ENCODE data around the gene ARFGEF2. TPM values are rescaled to one million over a fixed set of nuclear protein-coding genes. Genes with fewer than 3 reads are reported as not detected.
"Not testable (repeated sequence)": the region's sequence is repeated elsewhere in the genome, so short reads cannot be mapped to it uniquely, and the experiment has no call there.

The ARFGEF2 gene
- polyA plus RNA-seq, 3 donors from 2014 or later, result 4.3 to 11.9 (median 5.7) TPM

DNA sequence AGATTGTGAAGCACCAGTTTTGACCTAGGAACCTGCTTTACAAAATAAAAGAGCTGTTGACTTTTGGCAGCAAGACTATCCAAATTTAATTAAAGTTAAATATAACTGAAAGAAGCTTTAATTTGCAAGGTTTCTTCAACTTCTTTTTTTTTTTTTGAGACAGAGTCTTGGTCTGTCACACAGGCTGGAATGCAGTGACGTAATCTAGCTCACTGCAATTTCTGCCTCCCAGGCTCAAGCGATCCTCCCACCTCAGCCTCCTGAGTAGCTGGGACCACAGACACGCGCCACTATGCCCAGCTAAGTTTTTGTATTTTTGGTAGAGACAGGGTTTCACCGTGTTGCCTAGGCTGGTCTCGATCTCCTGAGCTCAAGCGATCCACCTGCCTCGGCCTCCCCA lies 110.9 kb downstream of the ARFGEF2 start:
- no peak for DNase-seq
- Mint-ChIP-seq H3K9me3 (no peaks in the 10 kb centered on the region), H3K27me3 (ENCODE audit: low read depth in 3 of 3) (peaks cover 0 to 2% (median 0%) of the 10 kb centered on the region in 3 donors), H3K4me1 (peaks cover 0 to under 1% of the 10 kb centered on the region in 2 donors), H3K27ac (no peak overlapping the region), H3K4me3 (no peak overlapping the region), H3K36me3 (peaks cover 27 to 43% (median 29%) of the 10 kb centered on the region in 3 donors)

DNA sequence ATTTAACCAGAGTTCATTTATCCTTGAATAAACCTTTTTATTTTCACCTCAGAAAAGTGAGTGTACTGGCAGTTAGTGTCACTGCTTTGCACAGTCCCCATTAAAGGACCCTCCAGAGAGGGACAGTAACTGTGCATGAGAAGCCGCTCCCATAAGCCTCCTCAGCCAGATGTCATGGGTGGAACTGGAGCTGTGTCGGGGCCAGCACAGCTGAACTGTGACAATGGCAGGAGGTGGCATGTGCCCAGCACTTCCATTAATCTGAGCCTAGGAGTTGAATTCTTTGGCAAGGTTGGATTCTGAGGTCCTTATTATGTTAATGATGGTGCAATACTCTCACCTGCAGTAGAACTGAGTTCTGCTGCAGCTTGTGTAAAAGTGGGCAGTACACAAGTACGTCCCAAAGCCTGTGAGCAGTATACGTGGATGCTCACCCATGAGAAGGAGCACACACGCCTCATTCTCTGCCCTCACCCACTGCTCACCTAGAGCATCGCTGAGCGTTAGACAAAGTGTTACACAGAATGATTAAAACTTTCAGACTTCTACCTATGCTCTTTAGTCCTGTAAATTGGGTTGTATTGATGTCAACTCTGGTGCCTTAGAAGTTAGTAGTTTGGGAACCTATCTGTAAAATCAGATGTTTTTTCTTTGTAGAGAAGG lies 112.7 kb downstream of the ARFGEF2 start:
- peaks cover 19 to 31% (median 22%) of the 10 kb centered on the region in 3 donors for H3K36me3 Mint-ChIP-seq

DNA sequence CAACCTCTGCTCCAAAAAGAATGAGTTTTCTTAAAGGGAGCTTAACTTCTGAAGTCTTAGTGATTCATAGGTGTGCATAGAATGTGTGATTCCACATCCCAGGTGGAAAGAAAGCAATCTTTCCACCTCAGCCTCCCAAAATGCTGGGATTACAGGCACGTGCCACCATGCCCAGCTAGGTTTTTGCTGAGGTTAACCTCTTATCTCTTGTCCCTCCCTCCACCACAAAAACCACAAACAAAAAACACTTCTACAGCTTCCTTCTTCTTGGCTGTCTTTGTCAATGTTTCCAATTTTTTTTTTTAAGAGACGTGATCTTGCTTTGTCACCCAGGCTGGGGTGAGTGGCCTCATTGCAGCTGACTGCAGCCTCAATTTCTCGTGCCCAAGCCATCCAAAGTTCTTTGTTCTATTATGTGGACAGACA lies 116.5 kb downstream of the ARFGEF2 start:
- peak in 2 of 3 donors; percentile 14 to 31 for DNase-seq
- Mint-ChIP-seq H3K27ac (peak overlapping the region in 4 of 6 donors; percentile 38 to 80 (median 57)), H3K9me3 (no peaks in the 10 kb centered on the region), H3K27me3 (ENCODE audit: low read depth in 3 of 3) (peaks cover 0 to 4% (median 2%) of the 10 kb centered on the region in 3 donors), H3K36me3 (peaks cover 10 to 19% (median 13%) of the 10 kb centered on the region in 3 donors), H3K4me1 (peaks cover 14 to 18% of the 10 kb centered on the region in 2 donors), H3K4me3 (peak overlapping the region in 3 of 5 donors; percentile 2 to 39 (median 13))

More for the DNA sequence above, 112.7 kb downstream of the ARFGEF2 start:
- Mint-ChIP-seq H3K4me3 (no peak overlapping the region), H3K27ac (no peak overlapping the region), H3K4me1 (peaks cover 11 to 12% of the 10 kb centered on the region in 2 donors), H3K27me3 (ENCODE audit: low read depth in 3 of 3) (peaks cover 0 to 6% (median 0%) of the 10 kb centered on the region in 3 donors), H3K9me3 (no peaks in the 10 kb centered on the region)
- no peak for DNase-seq

DNA sequence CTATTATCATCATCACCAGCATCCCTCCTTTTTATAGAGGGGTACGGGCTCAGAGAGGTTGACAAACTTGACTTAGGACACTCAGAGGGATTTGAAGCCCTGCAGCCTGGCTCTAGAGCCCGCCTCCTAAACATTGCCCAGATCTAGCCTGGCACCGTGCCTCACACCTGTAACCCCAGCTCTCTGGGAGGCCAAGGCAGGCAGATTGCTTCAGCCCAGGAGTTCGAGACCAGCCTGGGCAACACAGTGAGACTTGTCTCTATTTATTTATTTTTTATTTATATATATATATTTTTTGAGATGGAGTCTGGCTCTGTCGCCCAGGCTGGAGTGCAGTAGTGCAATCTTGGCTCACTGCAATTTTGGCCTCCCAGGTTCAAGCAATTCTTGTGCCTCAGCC lies 118.3 kb downstream of the ARFGEF2 start:
- H3K4me3 Mint-ChIP-seq, result peak overlapping the region in 2 of 5 donors; percentile 18 to 38
- H3K4me1 Mint-ChIP-seq, result peaks cover 14 to 18% of the 10 kb centered on the region in 2 donors
- peaks cover 0 to 4% (median 2%) of the 10 kb centered on the region in 3 donors for H3K27me3 Mint-ChIP-seq (ENCODE audit: low read depth in 3 of 3)
- DNase-seq, result no peak
- peaks cover 0 to 4% (median 2%) of the 10 kb centered on the region in 3 donors for H3K36me3 Mint-ChIP-seq
- peak overlapping the region in 1 of 6 donors; percentile 35 for H3K27ac Mint-ChIP-seq
- no peaks in the 10 kb centered on the region for H3K9me3 Mint-ChIP-seq

DNA sequence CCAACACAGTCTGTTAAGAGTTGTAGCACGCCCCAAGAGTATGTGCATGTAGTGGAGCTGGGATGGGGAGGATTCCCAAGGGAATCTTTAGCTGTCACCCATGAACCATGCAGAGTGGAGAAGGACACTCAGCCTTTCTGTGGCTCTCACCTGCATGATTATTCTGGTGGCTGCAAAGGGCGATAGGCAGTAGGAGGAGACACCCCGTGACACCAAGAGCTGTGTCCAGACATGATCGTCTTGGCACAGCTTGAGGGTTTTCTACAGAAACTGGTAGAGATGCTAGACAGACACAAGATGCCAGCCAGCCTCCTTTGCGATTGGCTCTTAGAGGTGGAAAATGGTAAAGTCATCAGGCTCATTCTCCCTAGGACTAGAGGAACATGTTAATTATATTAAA lies 121.5 kb downstream of the ARFGEF2 start:
- peaks cover 8 to 16% (median 9%) of the 10 kb centered on the region in 3 donors for H3K27me3 Mint-ChIP-seq (ENCODE audit: low read depth in 3 of 3)
- H3K36me3 Mint-ChIP-seq, result no peaks in the 10 kb centered on the region
- no peaks in the 10 kb centered on the region for H3K9me3 Mint-ChIP-seq
- no peak for DNase-seq
- peak overlapping the region in 1 of 5 donors; percentile 4 for H3K4me3 Mint-ChIP-seq
- no peak overlapping the region for H3K27ac Mint-ChIP-seq
- H3K4me1 Mint-ChIP-seq, result peaks cover 30 to 36% of the 10 kb centered on the region in 2 donors

DNA sequence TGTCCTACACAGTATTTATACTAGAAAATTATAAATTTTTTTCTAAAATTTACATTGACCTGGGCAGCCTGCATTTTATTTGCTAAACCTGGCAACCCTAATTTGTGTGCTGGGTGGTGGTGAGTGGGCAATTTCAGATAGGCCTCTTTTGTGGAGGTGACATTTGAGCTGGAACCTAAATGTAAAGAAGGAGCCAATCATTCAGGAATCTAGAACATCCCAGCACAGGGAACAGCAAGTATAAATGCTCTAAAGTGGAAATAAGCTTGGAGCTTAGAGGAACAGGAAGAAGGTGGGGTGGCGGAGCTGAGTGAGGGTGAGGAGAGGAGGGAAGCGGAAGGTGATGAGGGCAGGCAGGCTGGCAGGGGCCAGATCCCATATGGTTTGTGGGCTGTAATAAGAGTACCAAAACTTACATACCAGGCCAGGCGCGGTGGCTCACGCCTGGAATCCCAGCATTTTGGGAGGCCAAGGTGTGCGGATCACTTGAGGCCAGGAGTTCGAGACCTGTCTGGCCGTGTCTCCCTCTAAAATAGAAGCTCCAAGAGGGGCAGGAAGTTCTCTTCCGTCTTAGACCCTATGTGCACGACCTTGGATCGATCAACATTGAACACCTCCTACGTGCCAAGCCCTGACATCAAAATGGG lies 124.1 kb downstream of the ARFGEF2 start:
- no peaks in the 10 kb centered on the region for H3K36me3 Mint-ChIP-seq
- H3K27ac Mint-ChIP-seq, result peak overlapping the region; percentile 94 to 98 (median 98)
- H3K4me1 Mint-ChIP-seq, result peaks cover 24 to 40% of the 10 kb centered on the region in 2 donors
- H3K27me3 Mint-ChIP-seq (ENCODE audit: low read depth in 3 of 3), result peaks cover 8 to 14% (median 11%) of the 10 kb centered on the region in 3 donors
- no peak for DNase-seq
- no peaks in the 10 kb centered on the region for H3K9me3 Mint-ChIP-seq
- peak overlapping the region; percentile 98 to 99 (median 99) for H3K4me3 Mint-ChIP-seq

DNA sequence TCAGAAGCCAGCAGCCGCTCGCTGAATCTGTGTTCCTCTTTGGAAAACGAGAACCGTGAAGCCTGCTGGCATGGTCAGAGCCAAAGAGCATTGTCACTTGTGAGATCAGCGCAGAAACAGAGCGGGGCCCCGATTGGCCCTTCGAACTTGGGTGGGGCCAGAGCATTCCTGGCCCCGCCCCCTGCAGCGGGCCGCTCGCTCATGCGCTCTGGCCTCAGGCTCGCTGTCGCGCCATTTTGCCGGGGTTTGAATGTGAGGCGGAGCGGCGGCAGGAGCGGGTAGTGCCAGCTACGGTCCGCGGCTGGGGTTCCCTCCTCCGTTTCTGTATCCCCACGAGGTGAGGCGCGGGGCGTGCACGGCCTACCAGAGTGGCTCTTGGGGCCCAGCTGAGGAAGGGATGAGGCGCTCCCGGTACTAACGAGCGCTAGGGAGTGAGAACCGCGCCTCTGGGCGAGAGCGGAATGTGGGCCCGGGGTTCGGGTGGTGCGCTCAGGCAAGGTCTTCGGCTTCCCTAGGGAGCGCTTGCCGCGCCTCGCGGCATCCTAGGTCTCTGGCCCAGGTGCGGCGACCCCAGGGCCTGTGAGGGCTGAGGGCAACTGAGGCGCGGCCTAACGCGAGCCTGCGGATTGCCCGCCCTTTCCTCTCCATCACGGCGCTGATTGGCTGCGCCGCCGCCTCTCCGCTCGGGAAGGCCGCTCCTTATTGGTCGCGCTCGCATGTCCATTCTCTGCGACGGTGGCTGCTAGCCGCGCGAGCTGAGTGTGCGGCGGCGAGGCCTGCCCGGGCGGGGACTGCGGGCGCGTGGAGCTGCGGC lies 124.8 kb downstream of the ARFGEF2 start, which contains the start of gene CSE1L:
TSS of gene CSE1L (plus strand) at position 226 of the 814 bp plus-strand sequence. CDS start 12,152 bp downstream, outside the sequence.
- DNase-seq, result peak; percentile 93
- Mint-ChIP-seq H3K4me1 (peaks cover 25 to 46% of the 10 kb centered on the region in 2 donors), H3K9me3 (no peaks in the 10 kb centered on the region), H3K27me3 (ENCODE audit: low read depth in 3 of 3) (peaks cover 8 to 14% (median 11%) of the 10 kb centered on the region in 3 donors), H3K27ac (peak within 1 kb of the TSS; percentile 94 to 98 (median 98)), H3K4me3 (peak within 1 kb of the TSS; percentile 98 to 99 (median 99)), H3K36me3 (no peaks in the 10 kb centered on the region)

DNA sequence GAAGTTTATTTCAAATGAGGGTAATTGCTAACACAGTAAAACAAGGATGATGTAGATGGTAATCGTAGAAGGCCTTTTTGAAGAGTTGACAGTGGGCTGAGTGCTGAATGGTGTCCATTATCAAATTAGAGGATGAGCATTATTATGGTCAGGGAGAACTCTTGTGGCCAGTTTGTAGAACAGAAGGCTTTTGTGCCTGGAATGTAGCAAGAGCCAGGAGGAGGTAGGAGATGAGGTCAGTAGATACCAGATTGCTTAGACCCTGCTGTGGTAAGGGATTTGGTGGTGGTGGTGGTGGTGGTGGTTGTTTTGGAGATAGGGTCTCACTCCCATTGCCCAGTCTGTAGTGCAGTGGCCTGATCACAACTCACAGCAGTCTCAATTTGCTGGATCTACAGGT lies 130.8 kb downstream of the ARFGEF2 start:
- Mint-ChIP-seq H3K9me3 (no peaks in the 10 kb centered on the region), H3K4me1 (peaks cover 31 to 75% of the 10 kb centered on the region in 2 donors), H3K36me3 (peaks cover 0 to 4% (median 0%) of the 10 kb centered on the region in 3 donors), H3K27ac (peak overlapping the region in 4 of 6 donors; percentile 15 to 50 (median 20)), H3K27me3 (ENCODE audit: low read depth in 3 of 3) (peaks cover 0 to 2% (median 2%) of the 10 kb centered on the region in 3 donors), H3K4me3 (no peak overlapping the region)
- DNase-seq, result no peak

DNA sequence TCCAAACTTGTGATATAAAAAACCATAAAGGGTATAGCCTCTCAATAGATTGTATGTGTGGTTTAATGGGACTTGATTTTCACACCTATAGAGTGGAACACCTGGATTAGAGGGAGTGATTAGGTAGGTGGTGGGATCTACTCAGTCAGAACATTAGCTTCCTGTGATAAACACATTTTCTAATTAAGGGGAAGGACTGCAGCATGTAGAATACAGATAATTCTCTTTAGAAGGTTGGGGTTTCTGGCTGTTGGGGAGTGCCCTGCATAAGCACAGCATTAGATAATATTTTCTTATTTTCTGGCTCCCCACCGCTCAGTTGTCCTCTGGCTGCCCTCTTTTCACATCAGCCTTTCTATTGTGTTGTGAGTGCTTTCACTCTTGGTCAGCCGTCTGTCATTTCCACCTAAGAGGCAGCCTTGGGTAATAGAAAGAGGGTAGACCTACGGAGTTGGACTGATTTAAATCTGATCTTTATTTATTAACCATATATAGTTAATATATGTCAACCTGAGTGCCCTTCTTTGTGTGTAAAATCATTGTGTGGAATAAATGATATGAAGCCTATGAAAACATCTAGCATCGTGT lies 132.6 kb downstream of the ARFGEF2 start:
- no peaks in the 10 kb centered on the region for H3K9me3 Mint-ChIP-seq
- H3K27ac Mint-ChIP-seq, result peak overlapping the region in 2 of 6 donors; percentile 53 to 69
- no peak overlapping the region for H3K4me3 Mint-ChIP-seq
- peaks cover 22 to 58% of the 10 kb centered on the region in 2 donors for H3K4me1 Mint-ChIP-seq
- H3K27me3 Mint-ChIP-seq (ENCODE audit: low read depth in 3 of 3), result peaks cover 0 to 2% (median 0%) of the 10 kb centered on the region in 3 donors
- H3K36me3 Mint-ChIP-seq, result peaks cover 0 to 4% (median 0%) of the 10 kb centered on the region in 3 donors
- DNase-seq, result no peak

DNA sequence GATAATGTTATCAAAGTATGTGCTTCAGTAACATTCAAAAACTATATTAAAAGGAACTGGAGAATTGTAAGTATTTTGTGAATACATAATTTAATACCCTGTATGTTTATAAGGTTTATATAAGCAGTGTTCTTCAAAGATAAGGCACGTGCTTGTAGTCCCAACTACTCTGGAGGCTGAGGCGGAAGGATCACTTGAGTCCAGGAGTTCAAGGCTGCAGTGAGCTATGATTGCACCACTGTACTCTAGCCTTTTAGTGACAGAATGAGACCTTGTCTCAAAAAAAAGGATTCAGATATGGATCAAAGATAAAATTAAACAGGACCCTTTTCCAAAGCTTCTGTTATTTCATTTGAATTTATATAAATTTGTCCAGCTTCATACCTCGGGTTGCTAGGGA lies 141.8 kb downstream of the ARFGEF2 start:
- no peaks in the 10 kb centered on the region for H3K27me3 Mint-ChIP-seq (ENCODE audit: low read depth in 3 of 3)
- no peak for DNase-seq
- H3K4me3 Mint-ChIP-seq, result no peak overlapping the region
- no peak overlapping the region for H3K27ac Mint-ChIP-seq
- peaks cover 3 to 15% (median 14%) of the 10 kb centered on the region in 3 donors for H3K36me3 Mint-ChIP-seq
- no peaks in the 10 kb centered on the region for H3K9me3 Mint-ChIP-seq
- H3K4me1 Mint-ChIP-seq, result no peaks in the 10 kb centered on the region

DNA sequence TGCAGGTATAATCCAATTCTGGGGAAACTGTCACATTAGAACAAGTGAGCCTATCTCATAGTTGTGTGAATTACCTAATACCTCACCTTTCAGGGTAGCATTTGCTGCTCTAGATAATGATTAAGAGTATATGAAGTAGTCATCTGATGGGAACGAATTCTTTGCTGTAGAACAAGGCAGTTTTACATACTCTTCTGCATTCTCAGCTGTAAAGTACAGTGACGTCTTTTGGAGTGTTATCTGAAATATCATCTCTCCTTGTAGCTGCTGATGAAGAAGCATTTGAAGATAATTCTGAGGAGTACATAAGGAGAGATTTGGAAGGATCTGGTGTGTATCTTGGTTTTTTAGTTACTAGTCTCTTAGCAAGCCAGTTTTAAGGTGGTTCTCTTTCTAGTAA lies 153.0 kb downstream of the ARFGEF2 start:
- Mint-ChIP-seq H3K4me3 (no peak overlapping the region), H3K27ac (peak overlapping the region in 5 of 6 donors; percentile 4 to 41 (median 8)), H3K9me3 (no peaks in the 10 kb centered on the region), H3K27me3 (ENCODE audit: low read depth in 3 of 3) (peaks cover 0 to 2% (median 0%) of the 10 kb centered on the region in 3 donors), H3K4me1 (no peaks in the 10 kb centered on the region), H3K36me3 (peaks cover 15 to 32% (median 19%) of the 10 kb centered on the region in 3 donors)
- no peak for DNase-seq

DNA sequence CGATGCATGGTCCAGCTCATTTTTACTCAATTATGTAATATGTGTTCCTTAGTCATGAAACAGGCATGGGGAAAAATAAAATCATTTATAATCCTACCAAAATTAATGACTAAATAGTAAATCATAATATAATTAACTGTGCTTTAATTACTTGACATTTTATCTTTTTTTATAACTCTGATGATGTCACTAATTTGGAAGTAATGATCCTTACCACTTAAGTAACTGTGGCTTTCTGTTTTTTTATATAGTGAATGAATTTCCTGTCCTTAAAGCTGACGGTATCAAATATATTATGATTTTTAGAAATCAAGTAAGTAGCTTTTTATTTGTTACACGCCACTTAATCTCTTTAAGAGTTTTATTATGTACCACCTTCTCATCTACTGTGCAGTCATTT lies 156.8 kb downstream of the ARFGEF2 start:
- Mint-ChIP-seq H3K4me1 (no peaks in the 10 kb centered on the region), H3K9me3 (no peaks in the 10 kb centered on the region), H3K27ac (no peak overlapping the region), H3K36me3 (peaks cover 19 to 30% (median 24%) of the 10 kb centered on the region in 3 donors), H3K27me3 (ENCODE audit: low read depth in 3 of 3) (peaks cover 0 to 2% (median 2%) of the 10 kb centered on the region in 3 donors), H3K4me3 (no peak overlapping the region)
- no peak for DNase-seq

DNA sequence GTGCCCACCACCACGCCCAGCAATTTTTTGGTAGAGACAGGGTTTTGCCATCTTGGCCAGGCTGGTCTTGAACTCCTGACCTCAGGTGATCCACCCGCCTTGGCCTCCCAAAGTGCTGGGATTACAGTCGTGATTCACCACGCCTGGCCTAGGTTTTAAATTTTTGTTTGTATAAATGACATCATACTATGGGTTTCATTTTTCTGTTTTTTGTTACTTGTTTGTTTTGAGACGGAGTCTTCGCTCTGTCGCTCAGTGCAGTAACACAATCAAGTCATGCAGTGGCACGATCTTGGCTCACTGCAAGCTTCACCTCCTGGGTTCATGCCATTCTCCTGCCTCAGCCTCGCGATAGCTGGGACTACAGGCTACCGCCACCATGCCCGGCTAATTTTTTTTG lies 160.8 kb downstream of the ARFGEF2 start:
- H3K9me3 Mint-ChIP-seq; H3K4me3 Mint-ChIP-seq; H3K27me3 Mint-ChIP-seq (ENCODE audit: low read depth in 3 of 3); DNase-seq; H3K27ac Mint-ChIP-seq; H3K4me1 Mint-ChIP-seq: not testable (repeated sequence)
- peaks cover 32 to 43% (median 32%) of the 10 kb centered on the region in 3 donors for H3K36me3 Mint-ChIP-seq
